GM12878 (cell line): ENCODE data around the gene STEAP1B.

ENCODE experiments used
- BHLHE40 ChIP-seq, 2 experiments: fragments of 450-650 bp in 1 of 2; IDR thresholded peaks; 2 replicates each; pipeline ENCODE4 v1.6.1; 2011 to 2017; ENCODE audit warnings: low read depth in 2 of 2, borderline replicate concordance in 1 of 2, improper control_type of control experiment in 1 of 2, low read length in 1 of 2, mild to moderate bottlenecking in 1 of 2
- BRCA1 ChIP-seq: IDR thresholded peaks from 2 replicates; pipeline ENCODE4 v1.6.1; 2011; ENCODE audit warnings: low read depth, low read length, improper control_type of control experiment
- CTCF ChIP-seq, 3 experiments: IDR thresholded peaks in 2 of 3; conservative IDR thresholded peaks in 1 of 3; 2 replicates each; pipeline ENCODE4 v1.5.1; 2011; ENCODE audit warnings: low read depth in 3 of 3, low read length in 3 of 3, mild to moderate bottlenecking in 3 of 3, control low read depth in 2 of 3, moderate library complexity in 2 of 3, inconsistent platforms in 1 of 3, mixed read lengths in 1 of 3; ENCODE audit not compliant: control insufficient read depth in 2 of 3, insufficient read depth in 1 of 3; ENCODE audit errors: extremely low read depth in 1 of 3
- EZH2 ChIP-seq: IDR thresholded peaks from 2 replicates; pipeline ENCODE4 v1.6.1; 2012; ENCODE audit warnings: low read depth, mild to moderate bottlenecking, control low read depth, inconsistent platforms, low read length, borderline replicate concordance; ENCODE audit not compliant: control insufficient read depth
- FOS ChIP-seq: IDR thresholded peaks from 3 replicates; pipeline ENCODE4 v1.6.1; 2011; ENCODE audit warnings: borderline replicate concordance; ENCODE audit not compliant: insufficient read length; ENCODE audit errors: extremely low read depth
- GABPA ChIP-seq: IDR thresholded peaks from 2 replicates; pipeline ENCODE4 v1.6.1; 2014; ENCODE audit warnings: antibody characterized with exemption, low read depth, mild to moderate bottlenecking, inconsistent platforms
- HCFC1 ChIP-seq: fragments of 150-350 bp; IDR thresholded peaks from 2 replicates; pipeline ENCODE4 v1.6.1; 2014; ENCODE audit warnings: low read length
- KDM1A ChIP-seq: fragments of 200-600 bp; sonication (generic); IDR thresholded peaks from 2 replicates; pipeline ENCODE4 v1.6.1; 2016; ENCODE audit warnings: borderline replicate concordance
- POLR2A ChIP-seq: IDR thresholded peaks from 2 replicates; pipeline ENCODE4 v1.6.1; 2011; ENCODE audit warnings: low read depth, mild to moderate bottlenecking, low read length
- RFX5 ChIP-seq: IDR thresholded peaks from 2 replicates; pipeline ENCODE4 v1.6.1; 2011; ENCODE audit warnings: low read depth, low read length, improper control_type of control experiment
- SIN3A ChIP-seq: IDR thresholded peaks from 2 replicates; pipeline ENCODE4 v1.6.1; 2012; ENCODE audit warnings: low read depth, low read length, improper control_type of control experiment
- SMAD5 ChIP-seq: IDR thresholded peaks from 2 replicates; pipeline ENCODE4 v1.6.1; 2016; ENCODE audit warnings: antibody characterized with exemption, low read depth
- TF ChIP-seq, protein P1 (sequence below): fragments of 450-650 bp; IDR thresholded peaks from 2 replicates; pipeline ENCODE4 v1.6.1; 2017; ENCODE audit warnings: mild to moderate bottlenecking

DNA sequence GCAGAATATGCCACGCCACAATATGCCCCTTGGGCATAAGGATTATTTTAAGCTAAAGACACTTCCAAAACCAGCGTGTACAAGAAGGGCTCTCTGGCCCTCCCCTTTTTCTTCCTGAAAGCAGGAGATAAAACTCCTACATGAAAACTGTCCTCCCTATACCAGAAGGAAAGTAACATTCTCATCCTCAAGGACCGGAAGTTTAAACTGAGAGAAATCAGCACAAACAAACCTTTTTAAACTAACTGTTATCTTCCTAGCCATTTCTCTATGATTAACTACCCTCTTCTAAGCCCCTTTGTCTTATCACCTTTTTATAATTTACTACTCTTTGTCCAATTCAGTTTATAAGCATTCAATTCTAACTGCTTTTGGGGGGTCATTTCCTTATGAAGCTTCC lies 126.6 kb downstream of the STEAP1B start:
- TF ChIP-seq GABPA (no peak), FOS (no peak), KDM1A (no peak), CTCF (IDR thresholded peaks at IDR 0.05 in 2 of 3, conservative IDR thresholded peaks at IDR 0.05 in 1 of 3; ENCODE audit: control insufficient read depth in 2 of 3, extremely low read depth in 1 of 3, insufficient read depth in 1 of 3, low read depth in 3 of 3, low read length in 3 of 3) (no peak), EZH2 (no peak), RFX5 (no peak), SIN3A (no peak), BHLHE40 (IDR thresholded peaks at IDR 0.05; ENCODE audit: borderline replicate concordance in 1 of 2, low read depth in 2 of 2, low read length in 1 of 2) (no peak), BRCA1 (no peak), POLR2A (no peak), SMAD5 (no peak), HCFC1 (no peak)
- TF ChIP-seq, protein P1, sequence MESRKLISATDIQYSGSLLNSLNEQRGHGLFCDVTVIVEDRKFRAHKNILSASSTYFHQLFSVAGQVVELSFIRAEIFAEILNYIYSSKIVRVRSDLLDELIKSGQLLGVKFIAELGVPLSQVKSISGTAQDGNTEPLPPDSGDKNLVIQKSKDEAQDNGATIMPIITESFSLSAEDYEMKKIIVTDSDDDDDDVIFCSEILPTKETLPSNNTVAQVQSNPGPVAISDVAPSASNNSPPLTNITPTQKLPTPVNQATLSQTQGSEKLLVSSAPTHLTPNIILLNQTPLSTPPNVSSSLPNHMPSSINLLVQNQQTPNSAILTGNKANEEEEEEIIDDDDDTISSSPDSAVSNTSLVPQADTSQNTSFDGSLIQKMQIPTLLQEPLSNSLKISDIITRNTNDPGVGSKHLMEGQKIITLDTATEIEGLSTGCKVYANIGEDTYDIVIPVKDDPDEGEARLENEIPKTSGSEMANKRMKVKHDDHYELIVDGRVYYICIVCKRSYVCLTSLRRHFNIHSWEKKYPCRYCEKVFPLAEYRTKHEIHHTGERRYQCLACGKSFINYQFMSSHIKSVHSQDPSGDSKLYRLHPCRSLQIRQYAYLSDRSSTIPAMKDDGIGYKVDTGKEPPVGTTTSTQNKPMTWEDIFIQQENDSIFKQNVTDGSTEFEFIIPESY = no peak
